HuH-7 (cell line): Measurements from ENCODE around the gene LHFPL6.
"Not testable (repeated sequence)": the region's sequence is repeated elsewhere in the genome, so short reads cannot be mapped to it uniquely, and the experiment has no call there.

Experiments used
- DNase-seq: peaks from one replicate; pipeline ENCODE4 v3.0.0; 2011; ENCODE audit warnings: low spot score

Gene LHFPL6

DNA sequence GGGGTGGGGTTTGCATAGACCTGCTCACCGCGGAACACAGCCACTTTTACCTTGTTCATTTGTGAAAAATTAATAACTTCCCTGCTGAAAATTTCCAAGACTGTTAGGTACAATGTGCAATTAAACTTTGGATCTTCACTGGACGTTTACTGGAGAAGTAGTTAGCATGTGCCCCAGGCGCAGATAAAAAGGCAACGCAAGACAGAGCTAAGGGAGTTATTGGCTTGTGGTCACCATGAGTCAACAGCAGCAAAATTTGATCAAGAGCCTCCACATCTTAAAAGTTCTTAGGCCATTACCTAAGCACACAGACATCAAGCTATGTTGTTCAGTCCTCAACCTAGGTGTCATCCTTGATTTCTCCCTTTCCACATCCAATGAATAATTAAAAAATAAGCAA lies 257.0 kb downstream of the LHFPL6 start:
- DNase-seq, result no peak

DNA sequence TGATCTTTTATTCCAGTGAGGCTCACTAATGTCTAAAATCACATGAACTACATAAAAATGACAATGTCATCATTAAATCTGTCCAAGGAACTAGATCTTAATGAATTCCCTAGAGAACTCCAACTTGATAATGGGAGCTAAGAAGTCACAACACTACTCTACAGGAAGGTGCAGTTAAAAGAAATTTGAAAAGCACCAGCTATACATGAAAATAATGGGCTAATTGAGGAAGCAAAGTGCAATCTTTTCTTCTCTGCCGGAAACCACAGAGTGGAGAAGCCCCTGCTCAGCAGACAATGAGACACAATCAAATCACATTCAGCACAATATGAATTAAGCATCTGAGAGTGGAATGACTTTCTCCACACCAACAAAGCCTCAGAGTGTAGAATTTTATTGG lies 261.7 kb downstream of the LHFPL6 start:
- DNase-seq, result no peak

- not testable (repeated sequence) for DNase-seq
Observed at GRCh38 chr13:39338114-39338513, 264.9 kb downstream of the LHFPL6 start.

- no peak for DNase-seq
Observed at GRCh38 chr13:39336937-39337336, 266.1 kb downstream of the LHFPL6 start.

DNA sequence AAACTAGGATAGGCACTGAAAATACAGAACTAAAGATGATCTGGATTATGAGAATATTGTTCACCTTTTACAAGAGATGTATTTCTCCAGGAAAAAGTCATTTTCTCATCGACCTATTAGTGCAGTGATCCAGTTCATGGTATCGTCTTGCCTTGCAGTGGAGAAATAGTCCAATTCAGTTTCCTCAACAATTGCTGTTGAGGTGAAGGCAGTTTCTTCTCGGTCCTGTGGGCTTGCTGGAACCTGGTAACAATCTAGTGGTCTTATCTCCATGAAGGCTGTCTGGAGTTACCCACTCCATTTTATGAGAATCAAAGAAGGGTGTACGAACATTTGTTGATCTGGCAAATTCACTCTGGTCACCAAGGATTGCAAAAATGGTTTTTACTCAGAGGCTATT lies 266.8 kb downstream of the LHFPL6 start:
- no peak for DNase-seq

GRCh38 chr13:39335721-39336120 lies 267.3 kb downstream of the LHFPL6 start:
- no peak for DNase-seq

GRCh38 chr13:39330504-39330903 lies 272.5 kb downstream of the LHFPL6 start:
- no peak for DNase-seq

DNA sequence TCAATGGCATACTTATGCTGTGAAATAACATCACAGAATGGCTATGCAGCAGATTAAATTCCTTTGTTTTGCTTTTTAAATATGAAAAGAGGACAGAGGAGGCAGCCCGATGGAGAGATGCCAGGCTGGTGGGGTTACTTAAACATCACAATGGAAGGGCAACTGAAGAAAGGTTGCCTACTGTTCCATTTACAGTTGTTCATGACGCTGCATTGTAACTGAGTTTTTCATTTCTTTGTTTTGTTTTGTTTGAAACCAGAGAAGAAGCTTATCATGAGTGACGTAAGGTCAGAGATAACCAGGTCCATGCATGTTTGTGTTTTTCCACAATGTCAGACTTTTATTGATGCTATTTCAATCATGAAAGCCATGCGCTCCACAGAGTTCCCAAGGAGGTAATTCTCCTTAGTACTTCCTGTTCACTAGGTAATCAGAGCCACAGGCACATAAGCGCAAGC lies 273.8 kb downstream of the LHFPL6 start:
- DNase-seq, result no peak

DNA sequence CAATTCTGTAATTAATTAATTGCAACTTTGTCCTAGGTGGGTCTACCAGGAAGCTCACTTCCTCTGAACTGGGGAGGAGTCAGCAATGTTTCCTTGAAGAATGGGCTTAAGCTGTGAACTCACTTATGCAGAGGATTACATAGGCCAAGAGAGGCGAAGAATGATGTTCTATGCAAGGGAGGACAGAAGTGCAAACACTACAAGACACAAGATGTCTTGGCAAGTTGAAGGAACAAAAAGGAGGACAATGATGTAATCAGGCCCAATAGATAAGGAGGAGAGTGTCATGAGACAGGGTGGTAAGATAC lies 275.9 kb downstream of the LHFPL6 start:
- DNase-seq, result no peak

GRCh38 chr13:39326469-39327171 lies 276.4 kb downstream of the LHFPL6 start:
- no peak for DNase-seq

GRCh38 chr13:39324806-39325311 lies 278.1 kb downstream of the LHFPL6 start:
- no peak for DNase-seq

- no peak for DNase-seq
Observed at GRCh38 chr13:39322836-39323585, 280.0 kb downstream of the LHFPL6 start.

- DNase-seq, result no peak
Observed at GRCh38 chr13:39321574-39321973, 281.4 kb downstream of the LHFPL6 start.

- no peak for DNase-seq
Observed at GRCh38 chr13:39318161-39318560, 284.8 kb downstream of the LHFPL6 start.

GRCh38 chr13:39317291-39317690 lies 285.7 kb downstream of the LHFPL6 start:
- no peak for DNase-seq

DNA sequence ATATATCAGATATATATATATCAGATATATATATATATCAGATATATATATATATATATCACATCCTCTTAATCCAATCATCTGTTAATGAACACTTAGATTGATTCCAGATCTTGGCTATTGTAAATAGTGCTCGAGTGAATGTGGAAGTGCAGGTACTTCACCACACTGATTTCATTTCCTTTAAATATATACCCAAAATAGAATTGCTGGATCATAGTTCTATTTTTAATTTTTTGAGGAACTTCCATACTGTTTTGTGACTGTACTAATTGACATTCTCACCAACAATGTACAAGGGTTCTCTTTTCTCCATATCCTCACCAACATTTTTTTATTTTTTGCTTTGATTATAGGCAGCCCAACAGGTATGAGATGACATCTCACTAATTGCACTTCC lies 287.2 kb downstream of the LHFPL6 start:
- no peak for DNase-seq

- no peak for DNase-seq
Observed at GRCh38 chr13:39313721-39314120, 289.3 kb downstream of the LHFPL6 start.

DNA sequence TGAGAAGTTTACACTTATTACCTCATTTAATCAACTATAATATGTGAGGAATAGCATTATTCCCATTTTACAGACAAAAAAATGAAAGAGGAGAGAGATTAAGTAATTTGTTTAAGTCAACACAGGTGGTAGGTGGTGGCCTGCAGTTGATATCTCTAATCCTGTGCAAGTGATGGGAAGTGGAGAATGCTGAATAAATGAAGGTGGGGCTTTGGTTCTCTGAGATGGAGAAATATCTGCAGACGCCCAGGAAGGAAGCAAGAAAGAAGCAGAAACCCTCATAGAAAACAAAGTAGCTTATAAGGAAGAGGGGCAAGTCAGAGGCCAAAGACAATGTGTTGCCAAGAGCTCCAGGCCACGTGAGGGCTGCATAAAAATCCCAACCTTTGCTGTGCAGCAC lies 290.4 kb downstream of the LHFPL6 start:
- DNase-seq, result no peak

- no peak for DNase-seq
Observed at GRCh38 chr13:39311619-39312018, 291.4 kb downstream of the LHFPL6 start.

GRCh38 chr13:39310961-39311360 lies 292.0 kb downstream of the LHFPL6 start:
- DNase-seq, result no peak

DNA sequence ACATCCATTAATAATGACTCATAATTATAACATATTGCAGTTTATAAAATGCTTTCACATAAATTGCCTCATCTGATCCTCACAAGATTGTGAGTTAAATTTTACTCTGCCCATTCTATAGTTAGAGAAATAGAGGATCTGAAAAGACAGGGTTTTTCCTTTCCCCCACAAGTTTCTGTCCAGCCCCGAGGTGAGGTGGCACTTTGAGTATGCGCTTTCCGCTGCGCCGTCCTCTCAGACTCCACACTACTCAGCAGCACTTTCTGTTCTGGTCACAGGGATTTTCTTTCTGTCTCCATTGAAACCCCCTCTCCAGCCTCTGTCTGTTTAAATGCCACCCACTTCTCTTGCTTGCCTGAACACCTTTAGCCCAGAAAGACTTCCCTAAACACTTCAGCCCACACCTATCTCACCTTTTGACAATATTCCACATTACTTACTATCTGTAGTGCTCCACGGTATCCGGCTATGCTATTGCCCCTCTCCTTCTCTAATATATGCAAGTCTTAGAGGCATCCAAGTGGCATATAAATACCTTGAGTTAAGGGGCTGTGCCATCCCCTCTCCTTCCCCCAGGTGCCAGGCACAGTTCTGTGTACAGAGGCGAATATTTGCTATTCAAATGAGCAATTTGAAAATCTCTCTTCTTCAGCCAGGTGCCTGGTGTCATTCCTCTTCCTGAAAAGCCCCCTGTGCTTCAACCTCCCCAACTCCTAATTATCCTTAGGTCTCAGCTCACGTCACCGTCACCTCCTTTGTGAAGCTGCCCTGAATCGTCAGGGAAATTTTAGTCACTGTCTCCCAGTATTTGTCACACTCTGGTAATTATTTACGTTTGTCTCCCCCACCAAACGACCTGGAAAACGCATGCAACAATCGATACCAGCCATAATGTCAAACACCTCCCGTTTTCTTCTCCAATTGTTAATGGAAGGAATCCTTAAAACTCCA lies 296.1 kb downstream of the LHFPL6 start:
- no peak for DNase-seq

GRCh38 chr13:39302820-39303219 lies 300.2 kb downstream of the LHFPL6 start:
- no peak for DNase-seq
